Measurements from ENCODE around the gene GPR176.

GPR176 gene

GRCh38 chr15:39782441-39783138, 137.5 kb downstream of the GPR176 start, which contains the start of gene FSIP1:
FSIP1 (minus strand) TSS chr15:39782841; CDS start chr15:39776524, 6,317 bp downstream.
- TF ChIP-seq, protein P1, sequence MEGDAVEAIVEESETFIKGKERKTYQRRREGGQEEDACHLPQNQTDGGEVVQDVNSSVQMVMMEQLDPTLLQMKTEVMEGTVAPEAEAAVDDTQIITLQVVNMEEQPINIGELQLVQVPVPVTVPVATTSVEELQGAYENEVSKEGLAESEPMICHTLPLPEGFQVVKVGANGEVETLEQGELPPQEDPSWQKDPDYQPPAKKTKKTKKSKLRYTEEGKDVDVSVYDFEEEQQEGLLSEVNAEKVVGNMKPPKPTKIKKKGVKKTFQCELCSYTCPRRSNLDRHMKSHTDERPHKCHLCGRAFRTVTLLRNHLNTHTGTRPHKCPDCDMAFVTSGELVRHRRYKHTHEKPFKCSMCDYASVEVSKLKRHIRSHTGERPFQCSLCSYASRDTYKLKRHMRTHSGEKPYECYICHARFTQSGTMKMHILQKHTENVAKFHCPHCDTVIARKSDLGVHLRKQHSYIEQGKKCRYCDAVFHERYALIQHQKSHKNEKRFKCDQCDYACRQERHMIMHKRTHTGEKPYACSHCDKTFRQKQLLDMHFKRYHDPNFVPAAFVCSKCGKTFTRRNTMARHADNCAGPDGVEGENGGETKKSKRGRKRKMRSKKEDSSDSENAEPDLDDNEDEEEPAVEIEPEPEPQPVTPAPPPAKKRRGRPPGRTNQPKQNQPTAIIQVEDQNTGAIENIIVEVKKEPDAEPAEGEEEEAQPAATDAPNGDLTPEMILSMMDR (conservative IDR thresholded peaks at IDR 0.05) = no peak
- no peak for TF ChIP-seq ZFX (IDR thresholded peaks at IDR 0.05)
- H3K27ac ChIP-seq = peak within 1 kb of the TSS; percentile 58

- TF ChIP-seq, protein P1 (conservative IDR thresholded peaks at IDR 0.05) = no peak
- TF ChIP-seq ZFX (IDR thresholded peaks at IDR 0.05) = no peak
- H3K27ac ChIP-seq = no peak overlapping the region
Measured at GRCh38 chr15:39781967-39782302, 138.1 kb downstream of the GPR176 start.

GRCh38 chr15:39781147-39781966, 138.7 kb downstream of the GPR176 start:
- TF ChIP-seq ZFX (IDR thresholded peaks at IDR 0.05) = no peak
- TF ChIP-seq, protein P1 (conservative IDR thresholded peaks at IDR 0.05) = no peak

DNA sequence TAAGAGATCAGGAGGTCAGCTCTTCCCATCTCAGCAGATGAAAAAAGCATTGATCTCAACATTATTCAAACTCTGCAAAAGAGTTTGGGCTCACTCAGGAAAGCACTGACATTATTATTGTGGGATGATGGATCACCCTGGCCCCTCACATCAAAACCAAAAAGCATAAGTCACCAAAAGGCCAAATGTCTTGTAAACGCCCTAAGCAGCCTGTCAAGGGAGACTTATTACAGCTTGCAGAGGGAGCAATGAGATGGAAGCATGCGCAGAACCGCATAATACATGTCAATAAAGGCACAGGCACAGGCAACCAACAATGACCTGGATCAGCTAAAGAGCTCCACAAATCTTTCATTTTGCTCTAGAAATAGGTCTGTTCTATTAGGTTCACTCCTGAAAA, 142.0 kb downstream of the GPR176 start:
- H3K27ac ChIP-seq = no peak overlapping the region
- TF ChIP-seq, protein P1 (conservative IDR thresholded peaks at IDR 0.05) = no peak
- no peak for TF ChIP-seq ZFX (IDR thresholded peaks at IDR 0.05)

More at GRCh38 chr15:39781147-39781966, 138.7 kb downstream of the GPR176 start:
- H3K27ac ChIP-seq = no peak overlapping the region

DNA sequence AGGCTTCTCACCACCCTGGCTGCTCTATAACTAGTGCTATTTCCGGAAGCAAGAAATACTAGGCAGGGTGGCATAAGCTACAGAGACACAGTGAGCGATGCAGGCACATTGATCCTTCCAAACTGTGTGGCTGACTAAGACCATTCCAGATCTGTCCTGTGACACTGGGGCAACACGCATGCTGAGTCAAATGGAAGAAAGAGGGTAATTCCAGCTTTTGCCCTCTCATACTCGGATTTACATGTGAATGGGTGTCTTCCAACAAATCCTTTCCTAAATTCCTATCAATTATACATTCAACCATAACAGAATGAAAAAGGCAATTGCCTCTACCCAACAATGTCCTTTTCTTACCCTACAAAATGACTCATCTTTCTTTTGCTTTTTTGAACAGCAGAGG, 142.6 kb downstream of the GPR176 start:
- H3K27ac ChIP-seq = no peak overlapping the region
- TF ChIP-seq, protein P1 (conservative IDR thresholded peaks at IDR 0.05) = no peak
- TF ChIP-seq ZFX (IDR thresholded peaks at IDR 0.05) = no peak

DNA sequence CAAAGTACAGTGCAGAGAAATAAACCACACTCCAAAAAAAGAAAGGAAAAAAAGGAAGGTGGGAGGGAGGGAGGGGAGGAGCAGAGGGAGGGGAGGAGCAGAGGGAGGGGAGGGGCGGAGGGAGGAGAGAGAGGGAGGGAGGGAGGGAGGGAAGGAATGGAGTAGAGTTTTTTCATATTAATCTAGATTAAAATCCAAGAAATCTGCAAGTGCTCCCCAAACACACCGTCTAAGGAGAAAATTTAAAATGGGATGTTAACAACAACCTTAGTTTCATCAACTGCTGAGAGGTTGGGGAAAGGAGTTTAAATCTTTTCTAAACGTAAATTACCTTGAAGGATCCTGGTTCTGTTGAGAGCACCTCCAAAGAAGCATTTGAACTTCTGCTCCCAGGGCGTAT, 144.0 kb downstream of the GPR176 start:
- TF ChIP-seq ZFX (IDR thresholded peaks at IDR 0.05) = no peak
- TF ChIP-seq, protein P1 (conservative IDR thresholded peaks at IDR 0.05) = no peak
- H3K27ac ChIP-seq = no peak overlapping the region

GRCh38 chr15:39774688-39775267, 145.3 kb downstream of the GPR176 start:
- no peak overlapping the region for H3K27ac ChIP-seq
- TF ChIP-seq ZFX (IDR thresholded peaks at IDR 0.05) = no peak
- TF ChIP-seq, protein P1 (conservative IDR thresholded peaks at IDR 0.05) = no peak
